ENCODE measurements around the gene SIX3. TPM values are rescaled to one million over a fixed set of nuclear protein-coding genes. Genes with fewer than 3 reads are reported as not detected.

Gene SIX3
- total RNA-seq, 1 experiment from 2014 or later: 13.2 TPM

- Mint-ChIP-seq H3K27ac (no peak overlapping the region), H3K4me1 (peaks cover 17% of the 10 kb centered on the region), H3K4me3 (no peak overlapping the region), H3K27me3 (ENCODE audit: low read depth) (no peaks in the 10 kb centered on the region; the same call in 1 of the 2 replicates), H3K9me3 (peaks cover 28% of the 10 kb centered on the region), H3K36me3 (peaks cover 7% of the 10 kb centered on the region)
- TF ChIP-seq TEAD4 (CRISPR knock-in tag; IDR thresholded peaks at IDR 0.05): no peak
- TF ChIP-seq ATF6 (CRISPR knock-in tag; IDR thresholded peaks at IDR 0.05): no peak
- TF ChIP-seq ZNF396 (CRISPR knock-in tag; IDR thresholded peaks at IDR 0.05; ENCODE audit: borderline replicate concordance): no peak
- TF ChIP-seq SMAD4 (CRISPR knock-in tag; IDR thresholded peaks at IDR 0.05): no peak
- TF ChIP-seq ATF3 (CRISPR knock-in tag; conservative IDR thresholded peaks at IDR 0.05): no peak
- TF ChIP-seq MLX (CRISPR knock-in tag; IDR thresholded peaks at IDR 0.05): no peak
- no peak for TF ChIP-seq ZNF263 (CRISPR knock-in tag; IDR thresholded peaks at IDR 0.05; ENCODE audit: low read depth)
- TF ChIP-seq GTF2I (CRISPR knock-in tag; conservative IDR thresholded peaks at IDR 0.05): no peak
- no peak for TF ChIP-seq CREB1 (CRISPR knock-in tag; IDR thresholded peaks at IDR 0.05)
- TF ChIP-seq JAZF1 (CRISPR knock-in tag; IDR thresholded peaks at IDR 0.05): no peak
- TF ChIP-seq SP1 (CRISPR knock-in tag; conservative IDR thresholded peaks at IDR 0.05): no peak
- no peak for TF ChIP-seq SOX15 (CRISPR knock-in tag; IDR thresholded peaks at IDR 0.05)
- TF ChIP-seq E2F4 (CRISPR knock-in tag; IDR thresholded peaks at IDR 0.05; ENCODE audit: borderline replicate concordance, low read depth): no peak
- TF ChIP-seq ZNF317 (CRISPR knock-in tag; IDR thresholded peaks at IDR 0.05; ENCODE audit: borderline replicate concordance, low read depth): no peak
- TF ChIP-seq AR (CRISPR knock-in tag; IDR thresholded peaks at IDR 0.05): no peak
- TF ChIP-seq ELF4 (CRISPR knock-in tag; IDR thresholded peaks at IDR 0.05; ENCODE audit: low read depth): no peak
- CTCF ChIA-PET: interaction anchor here (0.6 to 1.5 kb wide), 5 partner anchors 18 to 181 kb away, joined by 3 to 5 read pairs (median 3); no protein-coding TSS in a partner anchor
- DNase-seq (ENCODE audit: low spot score): no peak
- POLR2A ChIA-PET: no interaction called here
- no peak for ATAC-seq
These were observed 42.5 kb downstream of the SIX3 start for GRCh38 chr2:44983836-44984604.

- Mint-ChIP-seq H3K27me3 (ENCODE audit: low read depth) (peaks cover 17% of the 10 kb centered on the region), H3K36me3 (peaks cover 9% of the 10 kb centered on the region), H3K9me3 (peaks cover 36% of the 10 kb centered on the region), H3K4me3 (no peak overlapping the region), H3K27ac (no peak overlapping the region), H3K4me1 (no peaks in the 10 kb centered on the region)
- CTCF ChIA-PET: no interaction called here
- DNase-seq (ENCODE audit: low spot score) (no peak), ATAC-seq (no peak)
- POLR2A ChIA-PET: no interaction called here
- no peak for TF ChIP-seq IRF2 (CRISPR knock-in tag; IDR thresholded peaks at IDR 0.05; ENCODE audit: borderline replicate concordance, low read depth)
- no peak for TF ChIP-seq ZNF512 (CRISPR knock-in tag; IDR thresholded peaks at IDR 0.05; ENCODE audit: borderline replicate concordance)
- TF ChIP-seq AFF4 (CRISPR knock-in tag; IDR thresholded peaks at IDR 0.05; ENCODE audit: borderline replicate concordance): no peak
- no peak for TF ChIP-seq ELF4 (CRISPR knock-in tag; IDR thresholded peaks at IDR 0.05; ENCODE audit: low read depth)
- no peak for TF ChIP-seq NR3C1 (CRISPR knock-in tag; conservative IDR thresholded peaks at IDR 0.05; ENCODE audit: low read depth)
These were observed 47.7 kb downstream of the SIX3 start for GRCh38 chr2:44989176-44989575.
